GM18909 (cell line): ENCODE results near the gene PDE8A.
"Not testable (repeated sequence)": the region's sequence is repeated elsewhere in the genome, so short reads cannot be mapped to it uniquely, and the experiment has no call there.

Experiments used
- ATAC-seq: cut with Tn5 transposase; IDR thresholded peaks from one replicate; pipeline ENCODE4 v1.9.1; 2021; ENCODE audit warnings: mild to moderate bottlenecking; ENCODE audit not compliant: unreplicated experiment, poor library complexity

Gene PDE8A

GRCh38 chr15:84960391-84961113 is 21.1 kb upstream of the PDE8A start:
- no peak for ATAC-seq

GRCh38 chr15:84961114-84961452 is 20.6 kb upstream of the PDE8A start:
- no peak for ATAC-seq

GRCh38 chr15:84961707-84962106 is 19.9 kb upstream of the PDE8A start:
- ATAC-seq = no peak

GRCh38 chr15:84962955-84963354 is 18.7 kb upstream of the PDE8A start:
- no peak for ATAC-seq

- ATAC-seq = no peak
Measured at GRCh38 chr15:84967380-84967779, 14.3 kb upstream of the PDE8A start.

GRCh38 chr15:84968301-84968700 is 13.4 kb upstream of the PDE8A start:
- no peak for ATAC-seq

GRCh38 chr15:84969257-84969656 is 12.4 kb upstream of the PDE8A start:
- ATAC-seq = no peak

GRCh38 chr15:84970843-84971242 is 10.8 kb upstream of the PDE8A start:
- no peak for ATAC-seq

- no peak for ATAC-seq
Measured at GRCh38 chr15:84973492-84974460, 7.9 kb upstream of the PDE8A start.

GRCh38 chr15:84975871-84976351 is 5.7 kb upstream of the PDE8A start:
- no peak for ATAC-seq

GRCh38 chr15:84976746-84977345 is 4.8 kb upstream of the PDE8A start:
- ATAC-seq = no peak

GRCh38 chr15:84979651-84980050 is 2.0 kb upstream of the PDE8A start:
- no peak for ATAC-seq

- ATAC-seq = peak; percentile 62
Measured at GRCh38 chr15:84980196-84981053, 1.2 kb upstream of the PDE8A start.

GRCh38 chr15:84981054-84981710 is 474 bp upstream of the PDE8A start:
- peak; percentile 72 for ATAC-seq

- no peak for ATAC-seq
Measured at GRCh38 chr15:84982301-84982920, 755 bp downstream of the PDE8A start.

- no peak for ATAC-seq
Measured at GRCh38 chr15:84983294-84983693, 1.6 kb downstream of the PDE8A start.

- no peak for ATAC-seq
Measured at GRCh38 chr15:84983711-84984110, 2.1 kb downstream of the PDE8A start.

- ATAC-seq = no peak
Measured at GRCh38 chr15:84985158-84985557, 3.5 kb downstream of the PDE8A start.

GRCh38 chr15:84987351-84987750 is 5.7 kb downstream of the PDE8A start:
- ATAC-seq = not testable (repeated sequence)
